HG03095 (cell line): ENCODE measurements around the gene COL4A1.

Experiments used
- ATAC-seq: cut with Tn5 transposase; IDR thresholded peaks from one replicate; pipeline ENCODE4 v1.9.1; 2021; ENCODE audit warnings: moderate library complexity; ENCODE audit not compliant: unreplicated experiment

The COL4A1 gene

GRCh38 chr13:110279684-110280083 lies 27.3 kb downstream of the COL4A1 start:
- no peak for ATAC-seq

GRCh38 chr13:110278859-110279258 lies 28.1 kb downstream of the COL4A1 start:
- ATAC-seq, result no peak

GRCh38 chr13:110277357-110277975 lies 29.5 kb downstream of the COL4A1 start:
- ATAC-seq, result no peak

- ATAC-seq, result no peak
Measured at GRCh38 chr13:110276553-110276950, 30.4 kb downstream of the COL4A1 start.

- no peak for ATAC-seq
Measured at GRCh38 chr13:110275931-110276552, 30.9 kb downstream of the COL4A1 start.

- ATAC-seq, result no peak
Measured at GRCh38 chr13:110274687-110275086, 32.3 kb downstream of the COL4A1 start.

- no peak for ATAC-seq
Measured at GRCh38 chr13:110273254-110273653, 33.7 kb downstream of the COL4A1 start.

- ATAC-seq, result no peak
Measured at GRCh38 chr13:110272651-110273050, 34.3 kb downstream of the COL4A1 start.

- ATAC-seq, result no peak
Measured at GRCh38 chr13:110272227-110272626, 34.7 kb downstream of the COL4A1 start.

GRCh38 chr13:110271313-110271712 lies 35.6 kb downstream of the COL4A1 start:
- no peak for ATAC-seq

GRCh38 chr13:110270507-110270906 lies 36.5 kb downstream of the COL4A1 start:
- ATAC-seq, result no peak

GRCh38 chr13:110269509-110270185 lies 37.3 kb downstream of the COL4A1 start:
- ATAC-seq, result no peak

GRCh38 chr13:110268576-110269185 lies 38.3 kb downstream of the COL4A1 start:
- ATAC-seq, result no peak

- no peak for ATAC-seq
Measured at GRCh38 chr13:110268061-110268460, 38.9 kb downstream of the COL4A1 start.

- no peak for ATAC-seq
Measured at GRCh38 chr13:110266983-110267382, 40.0 kb downstream of the COL4A1 start.

- no peak for ATAC-seq
Measured at GRCh38 chr13:110266431-110266809, 40.5 kb downstream of the COL4A1 start.

- ATAC-seq, result no peak
Measured at GRCh38 chr13:110265682-110266430, 41.1 kb downstream of the COL4A1 start.

GRCh38 chr13:110265341-110265681 lies 41.6 kb downstream of the COL4A1 start:
- no peak for ATAC-seq

- ATAC-seq, result no peak
Measured at GRCh38 chr13:110264685-110265275, 42.2 kb downstream of the COL4A1 start.

- no peak for ATAC-seq
Measured at GRCh38 chr13:110263888-110264287, 43.1 kb downstream of the COL4A1 start.

GRCh38 chr13:110263404-110263803 lies 43.6 kb downstream of the COL4A1 start:
- no peak for ATAC-seq
